ENCODE results near the gene GPR17.

GPR17 gene

DNA sequence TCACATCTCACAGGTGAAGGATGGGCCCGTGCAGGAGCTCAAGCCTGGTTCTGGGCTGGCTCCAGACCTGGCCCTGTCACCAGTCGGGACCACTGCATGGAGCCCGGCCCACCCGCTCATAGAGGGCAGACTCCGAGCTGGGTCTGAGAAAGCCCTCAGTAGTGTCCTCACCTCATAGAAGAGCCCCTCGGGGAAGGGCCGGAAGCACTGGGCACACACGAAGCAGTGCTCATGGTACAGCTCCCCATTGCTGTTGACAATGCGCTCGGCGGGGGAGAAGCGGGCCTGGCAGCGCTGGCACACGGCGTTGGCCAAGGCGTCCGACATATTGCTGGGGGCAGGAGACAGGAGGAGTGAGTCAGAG lies 11.3 kb downstream of the GPR17 start:
- no peak for DNase-seq

- no peak for DNase-seq
Measured at GRCh38 chr2:127658146-127658545, 12.2 kb downstream of the GPR17 start.

- no peak for DNase-seq
Measured at GRCh38 chr2:127658641-127659407, 12.9 kb downstream of the GPR17 start.

- DNase-seq: no peak
Measured at GRCh38 chr2:127659408-127660290, 13.7 kb downstream of the GPR17 start.

GRCh38 chr2:127660291-127660578 lies 14.3 kb downstream of the GPR17 start:
- no peak for DNase-seq

GRCh38 chr2:127661072-127661649 lies 15.2 kb downstream of the GPR17 start:
- no peak for DNase-seq

DNA sequence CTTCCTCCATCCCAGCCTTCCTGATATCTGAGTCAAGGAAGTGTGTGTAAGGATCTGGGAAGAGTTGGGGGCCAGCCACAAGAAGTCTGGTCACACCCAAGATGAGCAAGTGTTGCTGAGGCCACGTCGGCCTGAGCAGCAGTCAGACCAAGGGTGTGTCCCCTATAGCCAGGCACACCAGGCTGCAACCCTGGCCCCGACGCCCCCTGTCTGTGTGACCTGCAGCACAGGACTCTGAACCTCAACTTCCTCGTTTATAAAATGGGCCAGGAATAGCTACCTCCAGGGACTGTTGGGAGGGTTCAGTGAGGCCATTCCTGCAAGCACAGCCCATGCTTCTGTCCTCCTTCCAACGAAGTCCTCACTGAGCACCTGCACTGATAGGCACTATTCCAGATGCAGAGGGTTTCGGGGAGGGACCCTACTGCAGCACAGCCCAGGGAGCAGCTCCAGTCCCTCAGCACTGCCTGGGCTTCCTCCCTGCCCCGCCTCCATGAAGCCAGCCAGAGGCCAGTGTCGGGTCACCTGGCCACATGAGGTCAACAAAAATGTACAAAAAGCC lies 16.1 kb downstream of the GPR17 start:
- DNase-seq: peak; percentile 31

DNA sequence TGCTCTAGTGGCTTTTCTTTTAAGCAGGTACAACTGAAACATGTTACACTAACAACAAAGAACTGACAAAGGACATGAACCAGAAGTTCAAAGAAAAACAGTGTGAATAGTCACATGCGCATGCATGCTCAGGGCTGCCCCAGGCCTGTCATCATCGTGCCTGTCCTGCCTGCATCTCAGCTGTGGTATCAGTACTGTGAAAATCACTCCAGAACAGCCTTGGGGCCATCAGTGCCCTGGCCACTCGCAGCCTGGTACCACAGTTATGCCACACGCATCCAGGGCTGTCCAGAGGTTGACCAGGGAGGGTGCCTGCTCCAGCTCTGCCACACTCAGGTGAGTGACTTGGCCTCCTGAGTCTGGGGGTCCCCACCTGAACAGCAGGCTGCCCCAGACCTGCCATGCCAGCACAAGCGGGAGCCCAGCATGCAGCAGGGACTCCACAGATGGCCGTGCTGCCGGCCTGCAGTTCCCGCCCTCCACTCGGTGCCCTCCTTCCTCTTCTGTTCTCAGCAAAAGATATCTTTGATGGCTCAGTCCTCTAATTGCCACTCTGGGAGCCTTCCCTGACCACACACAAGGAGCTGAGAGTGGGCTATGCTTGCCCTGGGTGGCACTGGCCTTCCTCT lies 17.1 kb downstream of the GPR17 start:
- peak; percentile 18 for DNase-seq

- DNase-seq: peak; percentile 32
Measured at GRCh38 chr2:127663566-127664064, 17.7 kb downstream of the GPR17 start.

DNA sequence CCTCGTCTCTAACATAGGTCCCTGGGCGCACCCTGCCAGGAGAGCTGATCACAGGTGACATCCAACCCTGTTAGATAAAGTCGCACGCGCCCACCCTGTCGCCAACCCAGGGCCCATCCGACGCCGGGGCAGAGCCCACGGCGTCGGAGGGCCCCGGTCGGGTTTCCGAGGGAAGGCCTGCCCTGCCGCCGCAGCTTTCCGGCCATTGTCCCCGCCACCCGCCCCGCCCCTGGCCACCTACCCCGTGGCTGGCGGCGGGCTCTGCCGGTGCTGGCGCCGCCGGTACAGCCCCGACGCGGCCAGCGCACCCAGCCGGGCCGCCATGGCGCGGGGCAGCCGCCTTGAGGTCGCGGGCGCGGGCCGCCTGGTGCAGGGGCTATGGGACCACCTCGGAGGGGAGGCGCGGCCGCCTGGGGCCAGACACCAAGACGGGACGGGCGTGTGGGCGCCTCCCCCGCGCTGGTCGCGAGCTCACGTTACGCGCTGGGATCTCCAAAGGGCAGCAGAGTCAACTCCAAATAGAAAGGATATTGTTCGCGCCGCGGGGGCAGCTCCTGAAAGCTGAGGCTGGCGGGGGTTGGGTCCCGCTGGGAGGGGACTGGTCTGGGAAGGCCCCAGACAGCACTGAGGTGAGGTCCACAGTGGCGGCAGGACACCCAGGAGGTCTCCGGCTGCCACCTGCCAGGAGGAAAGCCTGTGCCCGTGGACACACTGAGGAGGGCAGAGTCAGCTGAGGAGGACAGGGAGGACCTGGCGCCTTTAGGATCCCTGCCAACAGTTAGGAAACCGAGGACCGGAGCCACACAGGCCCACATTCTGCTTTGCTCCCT lies 18.3 kb downstream of the GPR17 start:
- peak; percentile 42 for DNase-seq

- DNase-seq: peak; percentile 41
Measured at GRCh38 chr2:127664895-127665225, 18.9 kb downstream of the GPR17 start.

- DNase-seq: no peak
Measured at GRCh38 chr2:127665267-127665893, 19.4 kb downstream of the GPR17 start.

DNA sequence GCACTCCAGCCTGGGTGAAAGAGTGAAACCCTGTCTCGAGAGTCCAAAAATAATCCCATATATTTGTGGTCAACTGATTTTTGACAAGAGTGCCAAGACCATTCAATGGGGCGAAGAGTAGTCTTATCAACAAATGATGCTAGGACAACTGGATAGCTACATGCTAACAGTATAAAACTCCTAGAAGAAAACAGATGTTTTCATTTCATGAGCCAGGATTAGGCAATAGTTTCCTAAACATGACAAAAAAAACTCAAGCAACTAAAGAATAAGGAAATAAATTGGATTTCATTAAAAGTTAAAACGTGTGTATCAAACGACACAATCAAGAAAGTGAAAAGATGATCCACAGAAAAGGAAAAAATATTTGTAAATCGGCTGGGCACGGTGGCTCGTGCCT lies 23.1 kb downstream of the GPR17 start:
- DNase-seq: no peak

- DNase-seq: no peak
Measured at GRCh38 chr2:127670055-127670956, 24.4 kb downstream of the GPR17 start.

- no peak for DNase-seq
Measured at GRCh38 chr2:127670957-127671290, 25.0 kb downstream of the GPR17 start.

DNA sequence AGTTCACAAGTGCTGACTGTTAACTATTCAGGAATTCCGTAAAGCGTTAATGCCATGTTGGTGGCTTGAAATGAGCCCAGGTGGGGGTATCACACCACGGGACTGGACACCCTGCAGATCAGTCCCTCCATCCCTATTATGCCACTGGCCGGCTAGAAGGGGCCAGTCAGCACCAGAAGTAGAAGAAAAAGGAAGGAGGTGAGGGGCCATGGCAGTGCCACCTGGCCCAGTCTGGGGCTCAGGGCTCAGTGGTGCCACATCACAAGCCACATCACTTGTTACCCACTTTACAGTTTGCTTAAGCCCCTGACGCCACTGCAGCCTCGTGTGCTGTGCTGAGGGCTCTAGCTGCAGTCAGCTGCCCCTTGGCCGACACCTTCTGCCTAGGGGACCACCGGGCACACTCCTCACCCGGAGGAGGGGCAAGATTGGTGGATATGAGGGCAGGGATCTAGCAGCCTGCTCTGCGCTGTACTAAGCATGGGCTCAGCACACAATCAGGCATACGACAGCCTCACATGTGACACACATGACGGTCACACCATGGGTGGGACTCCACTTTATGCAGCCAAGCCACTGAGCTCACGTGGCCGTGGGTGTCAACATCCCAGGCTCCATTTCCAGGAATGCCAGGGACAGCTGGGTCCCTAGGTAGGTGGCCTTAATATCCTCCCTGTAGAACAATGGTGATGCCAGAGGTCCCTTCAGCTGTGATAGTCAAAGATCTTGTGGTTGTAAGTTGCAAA lies 25.8 kb downstream of the GPR17 start:
- DNase-seq: no peak

- no peak for DNase-seq
Measured at GRCh38 chr2:127672341-127673224, 26.6 kb downstream of the GPR17 start.

DNA sequence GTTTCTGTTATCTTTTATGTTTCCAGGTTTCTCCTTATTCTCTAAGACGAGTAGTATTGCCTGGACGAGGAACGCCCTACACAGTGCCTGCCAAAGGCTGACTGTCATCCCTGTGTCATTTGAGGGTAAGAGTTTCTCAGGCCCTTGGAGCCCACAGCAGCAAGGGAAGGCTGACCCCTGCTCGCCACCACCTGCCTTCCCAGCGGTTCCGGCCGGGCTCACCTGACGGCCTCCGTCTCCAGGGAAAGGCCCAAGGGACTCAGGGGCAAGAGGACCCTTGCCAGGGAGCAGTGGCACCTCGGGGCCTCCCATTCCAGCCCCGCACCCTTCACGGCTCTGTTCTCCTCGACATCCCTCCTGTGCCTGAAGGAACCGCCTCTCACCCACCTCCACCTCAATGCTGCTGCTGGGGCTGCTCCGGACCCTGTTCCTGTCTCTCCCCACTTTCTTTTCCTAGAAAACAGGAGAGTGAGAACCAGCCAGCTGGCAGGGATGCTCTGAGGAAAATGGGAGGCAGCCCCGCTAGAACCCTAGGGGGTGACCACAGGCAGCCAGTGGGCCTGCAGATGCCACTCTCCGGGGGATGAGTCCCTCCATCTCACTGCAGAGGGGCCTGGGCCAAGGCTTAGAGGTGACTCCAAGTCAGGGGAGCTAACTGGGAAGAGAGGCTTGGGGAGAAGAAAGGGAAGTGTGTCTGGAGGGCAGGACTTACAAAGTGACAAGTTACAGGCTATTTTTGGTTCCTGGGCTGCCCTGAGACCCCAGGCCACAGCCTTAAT lies 27.5 kb downstream of the GPR17 start:
- DNase-seq: no peak

All from right forelimb (tissue), 1 donor.